C4-2B (cell line): ENCODE measurements around the gene CARD14.

Experiments
- ZFX ChIP-seq: fragments of 450-650 bp; IDR thresholded peaks from 2 replicates; pipeline ENCODE4 v1.6.1; 2017
- TF ChIP-seq, protein P1 (sequence below): fragments of 450-650 bp; conservative IDR thresholded peaks from 2 replicates; pipeline ENCODE4 v1.5.1; 2017; ENCODE audit warnings: mild to moderate bottlenecking

DNA sequence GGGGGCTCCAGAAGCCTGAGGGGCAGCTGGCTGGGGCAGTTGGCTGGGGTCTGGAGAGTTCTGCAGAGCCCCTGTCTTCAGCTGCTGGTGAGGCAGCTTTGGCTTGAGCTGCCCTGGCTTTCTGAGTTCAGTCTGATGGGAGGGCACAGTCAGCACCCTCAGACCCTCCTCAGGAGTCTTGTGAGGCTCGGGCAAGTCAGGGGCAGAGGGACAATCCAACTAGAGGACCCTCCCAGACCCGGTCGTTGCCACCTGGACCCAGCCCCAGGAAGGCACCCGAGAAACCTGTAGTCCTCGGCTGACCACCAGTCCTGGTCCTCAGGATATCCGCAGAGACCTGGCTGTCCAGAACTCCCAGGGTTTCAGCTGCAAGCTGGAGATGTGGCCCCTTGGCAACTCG lies 1.9 kb downstream of the CARD14 start:
- TF ChIP-seq, protein P1, sequence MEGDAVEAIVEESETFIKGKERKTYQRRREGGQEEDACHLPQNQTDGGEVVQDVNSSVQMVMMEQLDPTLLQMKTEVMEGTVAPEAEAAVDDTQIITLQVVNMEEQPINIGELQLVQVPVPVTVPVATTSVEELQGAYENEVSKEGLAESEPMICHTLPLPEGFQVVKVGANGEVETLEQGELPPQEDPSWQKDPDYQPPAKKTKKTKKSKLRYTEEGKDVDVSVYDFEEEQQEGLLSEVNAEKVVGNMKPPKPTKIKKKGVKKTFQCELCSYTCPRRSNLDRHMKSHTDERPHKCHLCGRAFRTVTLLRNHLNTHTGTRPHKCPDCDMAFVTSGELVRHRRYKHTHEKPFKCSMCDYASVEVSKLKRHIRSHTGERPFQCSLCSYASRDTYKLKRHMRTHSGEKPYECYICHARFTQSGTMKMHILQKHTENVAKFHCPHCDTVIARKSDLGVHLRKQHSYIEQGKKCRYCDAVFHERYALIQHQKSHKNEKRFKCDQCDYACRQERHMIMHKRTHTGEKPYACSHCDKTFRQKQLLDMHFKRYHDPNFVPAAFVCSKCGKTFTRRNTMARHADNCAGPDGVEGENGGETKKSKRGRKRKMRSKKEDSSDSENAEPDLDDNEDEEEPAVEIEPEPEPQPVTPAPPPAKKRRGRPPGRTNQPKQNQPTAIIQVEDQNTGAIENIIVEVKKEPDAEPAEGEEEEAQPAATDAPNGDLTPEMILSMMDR = no peak
- no peak for TF ChIP-seq ZFX
